ENCODE data around the gene CDK12. TPM values are rescaled to one million over a fixed set of nuclear protein-coding genes. Genes with fewer than 3 reads are reported as not detected.

CDK12 gene
- 62.7 TPM for total RNA-seq

GRCh38 chr17:39461113-39461925, at the start of gene CDK12:
CDK12 (plus strand) TSS chr17:39461486; CDS start chr17:39462072, 586 bp downstream.

GRCh38 chr17:39450847-39451581, 10.3 kb upstream of the CDK12 start, which contains the start of gene MED1:
MED1 (minus strand) TSS chr17:39451263; CDS start chr17:39451062, 201 bp downstream.

Other genes with a start within 250 kb of the CDK12 start
- gene STAC2, start 235.5 kb upstream of the CDK12 start, total RNA-seq: 2.1 TPM
- 56.0 TPM for gene FBXL20, start 59.9 kb upstream of the CDK12 start, total RNA-seq
- 32.5 TPM for gene MED1, start 10.2 kb upstream of the CDK12 start, total RNA-seq
- 3.7 TPM for gene NEUROD2, start 146.4 kb downstream of the CDK12 start, total RNA-seq
- 10.2 TPM for gene PPP1R1B, start 165.5 kb downstream of the CDK12 start, total RNA-seq
- gene STARD3, start 175.7 kb downstream of the CDK12 start, total RNA-seq: 42.5 TPM
- 57.6 TPM for gene TCAP, start 203.9 kb downstream of the CDK12 start, total RNA-seq
- gene PNMT, start 207.0 kb downstream of the CDK12 start, total RNA-seq: 1.2 TPM
- 18.1 TPM for gene PGAP3, start 226.6 kb downstream of the CDK12 start, total RNA-seq
- gene ERBB2, start 238.6 kb downstream of the CDK12 start, total RNA-seq: 62.2 TPM

Measured in camera-type eye (tissue), 1 donor.